GM20431 (cell line): ENCODE measurements around the gene TSHZ3.

Source experiments
- in situ Hi-C: fragments of 300-500 bp; cut with MseI, MboI; formaldehyde crosslinking; loops from one replicate; pipeline ENCODE4 v1.15.0; 2020; ENCODE audit warnings: low sequenced_read_pairs; ENCODE audit not compliant: unreplicated experiment

Gene TSHZ3

GRCh38 chr19:31255174-31255799, 93.9 kb downstream of the TSHZ3 start:
- in situ Hi-C loops, result no loop called here

GRCh38 chr19:31254611-31255010, 94.6 kb downstream of the TSHZ3 start:
- in situ Hi-C loops, result no loop called here

- in situ Hi-C loops, result no loop called here
Measured at GRCh38 chr19:31254180-31254551, 95.1 kb downstream of the TSHZ3 start.

GRCh38 chr19:31253526-31254179, 95.6 kb downstream of the TSHZ3 start:
- in situ Hi-C loops, result no loop called here

- in situ Hi-C loops, result no loop called here
Measured at GRCh38 chr19:31252441-31252840, 96.8 kb downstream of the TSHZ3 start.

GRCh38 chr19:31249217-31249616, 100.0 kb downstream of the TSHZ3 start:
- in situ Hi-C loops, result no loop called here

- in situ Hi-C loops, result no loop called here
Measured at GRCh38 chr19:31235806-31236205, 113.4 kb downstream of the TSHZ3 start.

- in situ Hi-C loops, result no loop called here
Measured at GRCh38 chr19:31233295-31233800, 115.9 kb downstream of the TSHZ3 start.

GRCh38 chr19:31232871-31233270, 116.4 kb downstream of the TSHZ3 start:
- in situ Hi-C loops, result no loop called here

GRCh38 chr19:31232180-31232579, 117.1 kb downstream of the TSHZ3 start:
- in situ Hi-C loops, result no loop called here

- in situ Hi-C loops, result no loop called here
Measured at GRCh38 chr19:31231237-31231636, 118.0 kb downstream of the TSHZ3 start.

GRCh38 chr19:31226151-31226935, 122.9 kb downstream of the TSHZ3 start:
- in situ Hi-C loops, result no loop called here
